ENCODE results near the gene SLC17A7.
"Not testable (repeated sequence)": the region's sequence is repeated elsewhere in the genome, so short reads cannot be mapped to it uniquely, and the experiment has no call there.

SLC17A7 gene

DNA sequence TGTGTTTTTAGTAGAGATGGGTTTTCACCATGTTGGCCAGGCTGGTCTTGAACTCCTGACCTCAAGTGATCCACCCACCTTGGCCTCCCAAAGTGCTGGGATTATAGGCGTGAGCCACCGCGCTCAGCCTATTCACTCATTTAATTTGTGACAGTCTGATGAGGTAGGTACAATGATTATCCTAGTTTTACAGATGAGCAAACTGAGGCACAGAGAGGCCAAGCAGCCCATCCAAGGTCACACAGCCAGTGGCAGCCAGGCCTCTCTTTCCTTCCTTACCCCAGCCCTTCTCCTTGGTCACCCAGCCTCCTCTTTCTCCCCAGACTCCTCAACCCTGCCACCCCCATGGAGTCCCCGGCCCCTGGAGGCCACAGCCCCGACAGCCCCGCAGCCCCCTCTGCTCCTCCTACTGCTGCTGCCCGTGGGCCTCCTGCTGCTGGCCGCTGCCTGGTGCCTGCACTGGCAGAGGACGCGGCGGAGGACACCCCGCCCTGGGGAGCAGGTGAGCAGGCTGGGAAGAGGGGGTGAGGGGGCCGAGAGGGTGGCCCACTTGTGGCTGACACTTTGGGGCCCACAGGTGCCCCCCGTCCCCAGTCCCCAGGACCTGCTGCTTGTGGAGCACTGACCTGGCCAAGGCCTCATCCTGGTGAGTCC, 38.8 kb upstream of the SLC17A7 start:
- DNase-seq = no peak
- in situ Hi-C loops (cut with HindIII; ENCODE audit: low pct_ligation_motif_present, low sequenced_read_pairs) = no loop called here
- Histone ChIP-seq H3K27me3 (replicated peaks) (no peaks in the 10 kb centered on the region), H3K27ac (no peak overlapping the region), H3K36me3 (replicated peaks) (no peaks in the 10 kb centered on the region), H3K4me3 (ENCODE audit: low read depth, low read length) (no peak overlapping the region)
- TF ChIP-seq, protein P1, sequence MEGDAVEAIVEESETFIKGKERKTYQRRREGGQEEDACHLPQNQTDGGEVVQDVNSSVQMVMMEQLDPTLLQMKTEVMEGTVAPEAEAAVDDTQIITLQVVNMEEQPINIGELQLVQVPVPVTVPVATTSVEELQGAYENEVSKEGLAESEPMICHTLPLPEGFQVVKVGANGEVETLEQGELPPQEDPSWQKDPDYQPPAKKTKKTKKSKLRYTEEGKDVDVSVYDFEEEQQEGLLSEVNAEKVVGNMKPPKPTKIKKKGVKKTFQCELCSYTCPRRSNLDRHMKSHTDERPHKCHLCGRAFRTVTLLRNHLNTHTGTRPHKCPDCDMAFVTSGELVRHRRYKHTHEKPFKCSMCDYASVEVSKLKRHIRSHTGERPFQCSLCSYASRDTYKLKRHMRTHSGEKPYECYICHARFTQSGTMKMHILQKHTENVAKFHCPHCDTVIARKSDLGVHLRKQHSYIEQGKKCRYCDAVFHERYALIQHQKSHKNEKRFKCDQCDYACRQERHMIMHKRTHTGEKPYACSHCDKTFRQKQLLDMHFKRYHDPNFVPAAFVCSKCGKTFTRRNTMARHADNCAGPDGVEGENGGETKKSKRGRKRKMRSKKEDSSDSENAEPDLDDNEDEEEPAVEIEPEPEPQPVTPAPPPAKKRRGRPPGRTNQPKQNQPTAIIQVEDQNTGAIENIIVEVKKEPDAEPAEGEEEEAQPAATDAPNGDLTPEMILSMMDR (IDR thresholded peaks at IDR 0.05; ENCODE audit: low read depth, low read length, missing control alignments) = no peak

DNA sequence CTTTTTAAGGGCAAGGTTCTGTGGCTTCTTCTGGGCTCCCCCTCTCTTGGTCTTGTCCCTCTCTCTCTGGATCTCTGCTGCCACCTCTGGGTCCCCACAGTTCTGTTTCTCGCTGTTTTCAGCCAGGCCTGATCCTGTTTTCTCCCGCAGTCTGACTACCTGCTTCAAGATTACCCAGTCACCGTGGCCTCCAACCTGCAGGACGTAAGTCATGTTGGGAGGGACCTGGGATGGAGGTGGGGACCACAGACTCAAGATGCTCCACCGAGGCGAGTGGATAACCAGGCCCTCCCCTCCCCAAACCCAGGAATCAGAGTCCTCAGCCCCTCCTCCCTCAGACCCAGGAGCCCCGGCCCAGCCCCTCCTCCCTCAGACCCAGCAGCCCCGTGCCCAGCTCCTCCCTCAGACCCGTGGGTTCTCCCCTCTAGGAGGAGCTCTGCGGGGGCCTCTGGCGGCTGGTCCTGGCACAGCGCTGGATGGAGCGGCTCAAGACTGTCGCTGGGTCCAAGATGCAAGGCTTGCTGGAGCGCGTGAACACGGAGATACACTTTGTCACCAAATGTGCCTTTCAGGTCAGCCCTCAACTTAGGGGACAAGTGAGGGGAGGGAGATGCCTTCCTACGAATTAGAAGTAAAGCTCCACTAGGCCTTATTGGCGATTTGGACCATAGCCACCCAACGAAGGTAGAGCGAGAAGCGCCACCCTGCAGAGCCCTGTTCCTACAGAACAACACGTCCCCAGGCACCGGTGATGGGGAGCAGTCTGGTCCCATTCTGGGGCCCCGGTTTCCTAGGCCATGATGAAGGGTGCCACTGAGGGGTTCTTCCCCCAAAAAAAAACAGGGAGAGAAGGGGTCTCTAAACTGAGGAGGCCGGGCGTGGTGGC, 34.9 kb upstream of the SLC17A7 start:
- Histone ChIP-seq H3K27ac (no peak overlapping the region), H3K4me3 (ENCODE audit: low read depth, low read length) (no peak overlapping the region), H3K27me3 (replicated peaks) (no peaks in the 10 kb centered on the region), H3K36me3 (replicated peaks) (no peaks in the 10 kb centered on the region)
- TF ChIP-seq, protein P1 (IDR thresholded peaks at IDR 0.05; ENCODE audit: low read depth, low read length, missing control alignments) = peak; percentile 83
- no peak for DNase-seq
- in situ Hi-C loops (cut with HindIII; ENCODE audit: low pct_ligation_motif_present, low sequenced_read_pairs) = no loop called here

DNA sequence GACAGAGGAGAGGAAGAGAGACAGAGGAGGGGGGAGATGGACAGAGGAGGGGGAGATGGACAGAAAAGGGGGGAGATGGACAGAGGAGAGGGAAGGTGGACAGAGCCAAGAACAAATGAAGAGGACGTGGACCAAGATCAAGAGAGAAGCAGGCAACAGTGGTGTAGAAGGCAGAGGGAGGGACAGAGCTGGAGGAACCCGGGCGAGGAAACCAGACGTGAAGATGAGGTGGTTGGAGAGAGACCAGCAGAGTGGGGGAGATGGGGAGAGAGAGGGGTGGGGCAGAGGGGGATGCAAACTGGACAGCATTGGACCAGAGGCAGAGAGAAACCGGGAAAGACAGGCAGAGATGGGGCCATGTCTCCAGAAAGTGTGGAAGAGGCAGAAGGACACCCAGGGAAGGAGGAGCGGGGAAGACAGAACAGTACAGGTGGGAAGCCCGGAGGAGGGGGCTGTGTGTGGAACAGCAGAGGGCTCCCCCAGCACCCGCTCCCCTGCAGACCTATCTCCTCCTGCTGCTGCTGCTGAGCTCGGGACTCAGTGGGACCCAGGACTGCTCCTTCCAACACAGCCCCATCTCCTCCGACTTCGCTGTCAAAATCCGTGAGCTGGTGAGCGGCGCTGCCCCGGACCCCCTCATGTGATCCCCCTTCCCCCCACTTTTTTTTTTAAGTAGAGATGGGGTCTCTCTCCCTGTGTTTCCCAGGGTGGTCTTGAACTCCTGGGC, 34.0 kb upstream of the SLC17A7 start:
- Histone ChIP-seq H3K27ac (no peak overlapping the region), H3K27me3 (replicated peaks) (no peaks in the 10 kb centered on the region), H3K36me3 (replicated peaks) (no peaks in the 10 kb centered on the region), H3K4me3 (ENCODE audit: low read depth, low read length) (no peak overlapping the region)
- TF ChIP-seq, protein P1 (IDR thresholded peaks at IDR 0.05; ENCODE audit: low read depth, low read length, missing control alignments) = no peak
- in situ Hi-C loops (cut with HindIII; ENCODE audit: low pct_ligation_motif_present, low sequenced_read_pairs) = no loop called here
- no peak for DNase-seq

DNA sequence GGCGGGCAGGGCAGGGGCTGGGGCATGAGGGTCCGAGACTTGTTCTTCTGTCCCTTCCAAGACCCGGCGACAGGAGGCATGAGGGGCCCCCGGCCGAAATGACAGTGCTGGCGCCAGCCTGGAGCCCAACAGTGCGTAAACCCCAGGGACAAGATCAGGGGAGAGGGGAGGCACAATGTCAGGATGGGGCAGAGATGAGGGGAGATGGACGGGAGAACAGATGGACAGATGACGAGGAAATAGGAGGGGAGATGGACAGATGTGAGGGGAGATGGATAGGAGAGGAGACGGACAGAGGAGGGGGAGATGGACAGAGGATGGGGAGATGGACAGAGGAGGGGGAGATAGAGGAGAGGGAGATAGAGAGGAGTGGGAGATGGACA, 33.2 kb upstream of the SLC17A7 start:
- H3K27me3 ChIP-seq (replicated peaks) = no peaks in the 10 kb centered on the region
- no peak for DNase-seq
- H3K4me3 ChIP-seq (ENCODE audit: low read depth, low read length) = peak overlapping the region; percentile 73
- H3K36me3 ChIP-seq (replicated peaks) = peaks cover 3% of the 10 kb centered on the region
- H3K27ac ChIP-seq = no peak overlapping the region
- in situ Hi-C loops (cut with HindIII; ENCODE audit: low pct_ligation_motif_present, low sequenced_read_pairs) = no loop called here
- TF ChIP-seq, protein P1 (IDR thresholded peaks at IDR 0.05; ENCODE audit: low read depth, low read length, missing control alignments) = no peak

DNA sequence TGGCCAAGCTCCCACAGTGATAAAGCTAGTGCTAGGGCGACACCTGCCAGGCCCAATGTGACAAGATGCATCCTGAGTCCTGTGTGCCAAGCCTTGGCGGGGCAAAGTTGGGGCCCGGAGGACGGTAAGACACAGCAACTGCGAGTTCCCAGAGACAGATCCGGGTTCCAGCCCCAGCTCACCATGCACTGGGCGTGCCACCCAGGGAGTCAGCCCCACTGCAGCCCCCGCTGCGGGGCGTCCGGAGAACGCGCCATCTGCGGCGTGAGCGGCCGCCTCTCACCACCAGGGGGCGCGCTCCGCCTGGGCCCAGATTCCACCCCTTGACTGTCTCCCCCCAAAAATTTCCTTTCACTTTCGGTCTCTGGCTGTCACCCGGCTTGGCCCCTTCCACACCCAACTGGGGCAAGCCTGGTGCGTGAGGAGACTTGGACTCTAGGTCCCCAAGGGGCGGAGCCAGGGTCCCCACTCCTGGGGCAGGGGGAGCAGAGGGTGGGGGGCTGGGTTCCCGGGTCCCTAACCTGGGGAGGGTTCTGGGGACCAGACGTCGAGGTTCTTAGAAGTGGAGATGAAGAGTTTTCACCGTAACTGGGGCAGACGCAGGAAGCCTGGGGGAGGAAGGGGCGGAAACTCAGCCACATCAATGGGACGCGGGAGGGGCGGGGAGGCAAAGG, 32.7 kb upstream of the SLC17A7 start, which contains the start of gene FLT3LG:
Gene FLT3LG (plus strand): TSS at position 348 of the 674 bp plus-strand sequence. CDS start 425 bp downstream, outside the sequence.
- Histone ChIP-seq H3K36me3 (replicated peaks) (peaks cover 5% of the 10 kb centered on the region), H3K4me3 (ENCODE audit: low read depth, low read length) (peak within 1 kb of the TSS; percentile 73), H3K27me3 (replicated peaks) (no peaks in the 10 kb centered on the region), H3K27ac (peak within 1 kb of the TSS; percentile 42)
- in situ Hi-C loops (cut with HindIII; ENCODE audit: low pct_ligation_motif_present, low sequenced_read_pairs) = no loop called here
- DNase-seq = peak; percentile 39
- TF ChIP-seq, protein P1 (IDR thresholded peaks at IDR 0.05; ENCODE audit: low read depth, low read length, missing control alignments) = peak; percentile 85

DNA sequence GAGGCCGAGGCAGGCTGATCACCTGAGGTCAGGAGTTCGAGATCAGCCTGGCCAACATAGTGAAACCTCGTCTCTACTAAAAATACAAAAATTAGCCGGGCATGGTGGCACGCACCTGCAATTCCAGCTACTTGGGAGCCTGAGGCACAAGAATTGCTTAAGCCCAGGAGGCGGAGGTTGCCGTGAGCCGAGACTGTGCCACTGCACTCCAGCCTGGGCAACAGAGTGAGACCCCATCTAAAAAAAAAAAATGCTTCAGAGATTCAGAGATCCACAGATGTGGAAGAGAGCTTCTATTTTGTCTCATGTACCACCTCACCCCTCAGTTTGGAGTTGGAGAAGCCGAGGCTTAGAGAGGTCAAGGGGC, 32.2 kb upstream of the SLC17A7 start:
- DNase-seq; H3K36me3 ChIP-seq (replicated peaks); H3K27me3 ChIP-seq (replicated peaks); in situ Hi-C loops (cut with HindIII; ENCODE audit: low pct_ligation_motif_present, low sequenced_read_pairs); H3K27ac ChIP-seq: not testable (repeated sequence)
- H3K4me3 ChIP-seq (ENCODE audit: low read depth, low read length) = peak overlapping the region; percentile 73

All from brain microvascular endothelial cell (primary cell).